IMR-90 (cell line): ENCODE results near the gene B3GNT9. TPM values are rescaled to one million over a fixed set of nuclear protein-coding genes. Genes with fewer than 3 reads are reported as not detected.

Experiments
- ATAC-seq: fragments of 200-7000 bp; cut with Tn5 transposase; 2 replicates; pipeline ENCODE4 v1.9.1; 2020; ENCODE audit warnings: low read depth, mild to moderate bottlenecking, moderate library complexity
- BruUV-seq: library from RNA; stranded (reverse); fragments of 400-500 nt; replicated peaks from 2 replicates; lab custom pipeline; 2021; lab: Mats Ljungman, UMichigan
- CTCF ChIA-PET: fragments of 300-600 bp; formaldehyde crosslinking; extraction: SDS; loops from one replicate; lab custom pipeline; 2021; ENCODE audit warnings: antibody characterized with exemption; lab: Yijun Ruan, JAX
- POLR2A ChIA-PET: fragments of 300-600 bp; sonication (Branson Sonifier 250); formaldehyde crosslinking; loops from one replicate; lab custom pipeline; 2022; ENCODE audit warnings: antibody characterized with exemption; ENCODE audit not compliant: unreplicated experiment; lab: Charles Lee
- DNase-seq: peaks from one replicate; pipeline ENCODE4 v3.0.0; 2013
- H2AFZ ChIP-seq: replicated peaks from 2 replicates; pipeline ENCODE3; 2013; ENCODE audit warnings: low read length, mild to moderate bottlenecking; ENCODE audit not compliant: poor library complexity
- H2AK5ac ChIP-seq: 2 replicates; pipeline ENCODE4 v1.6.1; 2013; ENCODE audit warnings: low read depth, low read length, inconsistent platforms
- H2AK9ac ChIP-seq: replicated peaks from 2 replicates; pipeline ENCODE3; 2013; ENCODE audit warnings: mild to moderate bottlenecking, low read depth, low read length, moderate library complexity; ENCODE audit not compliant: poor library complexity
- H2BK120ac ChIP-seq: 2 replicates; pipeline ENCODE4 v1.6.1; 2013; ENCODE audit warnings: low read depth, low read length, inconsistent platforms
- H2BK15ac ChIP-seq: 3 replicates; pipeline ENCODE4 v1.6.1; 2013; ENCODE audit warnings: low read depth, low read length, inconsistent platforms
- H2BK20ac ChIP-seq: 2 replicates; pipeline ENCODE4 v1.6.1; 2013; ENCODE audit warnings: low read depth, mild to moderate bottlenecking, inconsistent platforms, low read length, moderate library complexity
- H2BK5ac ChIP-seq: 2 replicates; pipeline ENCODE4 v1.6.1; 2013; ENCODE audit warnings: mild to moderate bottlenecking, low read depth, low read length, inconsistent platforms; ENCODE audit not compliant: poor library complexity, severe bottlenecking
- H3K14ac ChIP-seq: replicated peaks from 2 replicates; pipeline ENCODE4 v1.6.1; 2013; ENCODE audit warnings: low read depth, low read length, inconsistent platforms
- H3K18ac ChIP-seq: 2 replicates; pipeline ENCODE4 v1.6.1; 2013; ENCODE audit warnings: low read depth, low read length, control low read depth
- H3K23ac ChIP-seq: 2 replicates; pipeline ENCODE4 v1.6.1; 2013; ENCODE audit warnings: low read depth, low read length, inconsistent platforms
- H3K27ac ChIP-seq: 2 replicates; pipeline ENCODE4 v1.5.1; 2013; ENCODE audit warnings: mild to moderate bottlenecking, control low read depth, low read length; ENCODE audit not compliant: insufficient read depth
- H3K27me3 ChIP-seq: 2 replicates; pipeline ENCODE4 v1.6.1; 2013; ENCODE audit warnings: low read length; ENCODE audit not compliant: control insufficient read depth, insufficient read depth
- H3K36me3 ChIP-seq: 2 replicates; pipeline ENCODE4 v1.6.1; 2013; ENCODE audit warnings: low read length, mixed read lengths; ENCODE audit not compliant: control insufficient read depth, insufficient read depth
- H3K4ac ChIP-seq: 2 replicates; pipeline ENCODE4 v1.6.1; 2013; ENCODE audit warnings: low read depth, low read length, inconsistent platforms
- H3K4me1 ChIP-seq: 2 replicates; pipeline ENCODE4 v1.6.1; 2013; ENCODE audit warnings: low read length, mixed read lengths; ENCODE audit not compliant: control insufficient read depth, insufficient read depth
- H3K4me2 ChIP-seq: 2 replicates; pipeline ENCODE4 v1.6.1; 2013; ENCODE audit warnings: low read depth, mild to moderate bottlenecking, control low read depth, low read length, moderate library complexity
- H3K4me3 ChIP-seq: 2 replicates; pipeline ENCODE4 v1.5.1; 2013; ENCODE audit warnings: low read depth, mild to moderate bottlenecking, control low read depth, low read length, moderate library complexity; ENCODE audit not compliant: insufficient read depth
- H3K56ac ChIP-seq: 2 replicates; pipeline ENCODE4 v1.6.1; 2013; ENCODE audit warnings: low read length, inconsistent platforms; ENCODE audit not compliant: insufficient read depth; ENCODE audit errors: extremely low read depth
- H3K79me1 ChIP-seq, 2 experiments: 2 replicates each; pipeline ENCODE4 v1.6.1; 2013; ENCODE audit warnings: low read length in 2 of 2, inconsistent platforms in 1 of 2, low read depth in 1 of 2
- H3K9ac ChIP-seq: 2 replicates; pipeline ENCODE4 v1.6.1; 2013; ENCODE audit warnings: low read depth, low read length, control low read depth
- H3K9me1 ChIP-seq: 2 replicates; pipeline ENCODE4 v1.6.1; 2013; ENCODE audit warnings: low read length, inconsistent platforms; ENCODE audit not compliant: insufficient read depth
- H3K9me3 ChIP-seq: 2 replicates; pipeline ENCODE4 v1.6.1; 2013; ENCODE audit warnings: low read length; ENCODE audit not compliant: control insufficient read depth, insufficient read depth
- H4K20me1 ChIP-seq: 2 replicates; pipeline ENCODE4 v1.6.1; 2013; ENCODE audit warnings: low read length, inconsistent platforms; ENCODE audit not compliant: insufficient read depth
- H4K5ac ChIP-seq: 2 replicates; pipeline ENCODE4 v1.6.1; 2013; ENCODE audit warnings: mild to moderate bottlenecking, low read depth, low read length, control low read depth
- H4K8ac ChIP-seq, 2 experiments: 2 replicates each; pipeline ENCODE4 v1.6.1; 2013; ENCODE audit warnings: low read depth in 2 of 2, low read length in 2 of 2, control low read depth in 1 of 2, inconsistent platforms in 1 of 2
- H4K91ac ChIP-seq: 2 replicates; pipeline ENCODE4 v1.6.1; 2013; ENCODE audit warnings: low read depth, low read length, inconsistent platforms; ENCODE audit not compliant: insufficient read depth
- CHD1 ChIP-seq: IDR thresholded peaks from 2 replicates; pipeline ENCODE4 v1.6.1; 2012; ENCODE audit warnings: low read depth, low read length, improper control_type of control experiment
- CTCF ChIP-seq: conservative IDR thresholded peaks from 2 replicates; pipeline ENCODE4 v1.5.1; 2012; ENCODE audit warnings: mild to moderate bottlenecking, low read depth, low read length, improper control_type of control experiment
- FOS ChIP-seq: fragments of 150-350 bp; IDR thresholded peaks from 2 replicates; pipeline ENCODE4 v1.6.1; 2016; ENCODE audit warnings: low read depth, low read length
- RCOR1 ChIP-seq: IDR thresholded peaks from 2 replicates; pipeline ENCODE4 v1.6.1; 2012; ENCODE audit warnings: mild to moderate bottlenecking, low read length, improper control_type of control experiment; ENCODE audit not compliant: insufficient replicate concordance
- WGBS, 2 experiments: methylation state at CpG; one replicate each; pipeline versions ENCODE4 v1.1.5 to v1.1.7; 2013; ENCODE audit warnings: missing lambda C conversion rate in 2 of 2; ENCODE audit not compliant: insufficient read length in 1 of 2; ENCODE audit errors: extremely low coverage in 2 of 2; 5-methylcytosine and 5-hydroxymethylcytosine counted together
- dilution Hi-C: fragments of 300-500 bp; cut with HindIII; formaldehyde crosslinking; loops from one replicate; pipeline ENCODE4 v1.14.3; 2018; ENCODE audit warnings: low sequenced_read_pairs; ENCODE audit not compliant: unreplicated experiment
- in situ Hi-C: fragments of 300-500 bp; cut with MboI; formaldehyde crosslinking; loops from 3 replicates; pipeline ENCODE4 v1.14.3; 2019; ENCODE audit warnings: low sequenced_read_pairs, inconsistent platforms, mixed read lengths
- intact Hi-C: fragments of 100-400 bp; cut with micrococcal nuclease; formaldehyde crosslinking; loops from 2 replicates; pipeline ENCODE4 v1.10.0; 2022
- polyA plus RNA-seq, 3 experiments: library from polyadenylated mRNA; depleted of rRNA; stranded (reverse); fragments of >200 nt; gene quantifications; 2 replicates each; pipeline ENCODE4 v1.2.3, GENCODE V29; 2012; ENCODE audit warnings: low replicate concordance in 1 of 3
- total RNA-seq: library from RNA; depleted of rRNA; stranded (reverse); fragments of >200 nt; gene quantifications from 2 replicates; pipeline ENCODE4 v1.2.3, GENCODE V29; 2012

B3GNT9 gene
- total and polyA plus RNA-seq, 2 of the 4 experiments (the other 2 are of a cell fraction), result 5.0 to 12.0 TPM

- no peak overlapping the region for H3K14ac ChIP-seq
- no peak overlapping the region for H2BK120ac ChIP-seq
- H3K4me1 ChIP-seq, result peaks cover 5% of the 10 kb centered on the region; the same call in 1 of the 2 replicates
- H2AK9ac ChIP-seq, result no peak overlapping the region
- no peak overlapping the region for H3K4ac ChIP-seq
- no peak overlapping the region for H4K91ac ChIP-seq
- no peak overlapping the region for H4K8ac ChIP-seq
- no peak overlapping the region for H3K9ac ChIP-seq
- H2BK20ac ChIP-seq, result no peak overlapping the region
- TF ChIP-seq RCOR1, result no peak
- no peak for TF ChIP-seq CTCF
- TF ChIP-seq FOS, result no peak
- no peak for TF ChIP-seq CHD1
- peaks cover 10 to 25% of the 10 kb centered on the region in 2 experiments; a peak in 2 of 4 replicates for H3K79me1 ChIP-seq
- no peak overlapping the region for H2BK15ac ChIP-seq
- no peak overlapping the region for H3K27ac ChIP-seq
- no peak overlapping the region for H4K5ac ChIP-seq
- H3K36me3 ChIP-seq, result no peaks in the 10 kb centered on the region
- ATAC-seq (no peak), DNase-seq (no peak)
- H3K18ac ChIP-seq, result no peak overlapping the region
- H3K4me2 ChIP-seq, result no peak overlapping the region
- H3K9me1 ChIP-seq, result peaks cover 5% of the 10 kb centered on the region; the same call in 1 of the 2 replicates
- H3K23ac ChIP-seq, result no peak overlapping the region
- POLR2A ChIA-PET, result no interaction called here
- intact Hi-C loops (loop anchor here (10.0 kb wide), 1 partner anchor 262 kb away; no protein-coding TSS in a partner anchor), in situ Hi-C loops (loop anchor here (5.0 kb wide), 1 partner anchor 195 kb away; the partner anchor contains the start of gene CES3), dilution Hi-C loops (no loop called here)
- WGBS, 2 experiments, result 33% methylated on average over 1 of the region's 7 CpGs; no CpG with 5 or more reads in 1 of the 2 experiments
- no peak overlapping the region for H2BK5ac ChIP-seq
- no peak overlapping the region for H3K4me3 ChIP-seq
- H2AK5ac ChIP-seq, result no peak overlapping the region
- H2AFZ ChIP-seq, result no peak overlapping the region
- no TSS peak for BruUV-seq
- H3K9me3 ChIP-seq, result no peaks in the 10 kb centered on the region
- CTCF ChIA-PET, result interaction anchor here (0.9 kb wide), 1 partner anchor 28 kb away, joined by 3 read pairs; no protein-coding TSS in a partner anchor
- H4K20me1 ChIP-seq, result peaks cover 30% of the 10 kb centered on the region
- H3K56ac ChIP-seq, result no peak overlapping the region
- no peaks in the 10 kb centered on the region for H3K27me3 ChIP-seq
These were observed 6.4 kb upstream of the B3GNT9 start for GRCh38 chr16:67157106-67157748.
